ENCODE data around the gene USP49.

Gene USP49

DNA sequence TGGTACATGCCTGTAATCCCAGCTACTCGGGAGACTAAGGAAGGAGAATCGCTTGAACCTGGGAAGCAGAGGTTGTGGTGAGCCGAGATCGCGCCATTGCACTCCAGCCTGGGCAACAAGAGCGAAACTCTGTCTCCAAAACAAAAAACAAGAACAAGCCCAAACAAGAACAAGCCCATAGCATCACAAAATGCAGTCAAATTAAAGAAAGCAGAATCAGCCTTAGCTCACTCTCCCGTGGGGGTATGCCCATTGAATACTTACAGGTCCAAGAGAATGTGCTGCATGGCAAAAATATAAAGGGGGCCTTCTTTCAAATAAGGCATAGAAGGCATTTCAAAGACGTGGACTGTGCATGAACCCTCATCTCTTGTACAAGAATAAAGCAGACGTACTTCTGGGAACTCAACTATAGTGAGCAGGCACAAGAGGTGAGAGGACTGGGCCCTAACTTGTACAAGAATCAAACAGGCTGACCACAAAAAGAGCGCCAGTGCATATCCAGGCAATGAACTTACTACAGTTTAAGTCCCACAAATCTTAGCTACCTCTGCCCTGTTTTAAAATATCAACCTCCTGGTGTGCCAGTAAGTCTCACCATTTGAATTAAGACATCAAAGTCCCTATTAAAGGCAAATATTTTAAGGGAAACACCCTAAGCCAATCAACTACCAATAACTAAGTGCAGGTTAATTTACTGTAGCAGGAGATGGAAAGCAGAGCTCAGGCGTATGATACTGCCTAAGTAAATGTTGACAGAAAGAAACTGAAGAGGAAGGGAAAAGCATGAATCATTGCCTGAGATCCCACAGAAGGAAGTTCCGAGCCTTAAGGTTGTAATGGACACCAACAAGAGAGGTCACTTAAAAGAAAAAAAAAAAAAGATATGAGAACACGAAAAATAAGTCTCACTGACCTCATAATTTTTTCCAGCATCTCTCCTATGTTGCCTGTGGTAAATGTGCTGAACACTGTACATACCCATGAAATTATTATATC lies 70.3 kb downstream of the USP49 start:
- H3K4me3 ChIP-seq: no peak overlapping the region
- TF ChIP-seq, protein P1, sequence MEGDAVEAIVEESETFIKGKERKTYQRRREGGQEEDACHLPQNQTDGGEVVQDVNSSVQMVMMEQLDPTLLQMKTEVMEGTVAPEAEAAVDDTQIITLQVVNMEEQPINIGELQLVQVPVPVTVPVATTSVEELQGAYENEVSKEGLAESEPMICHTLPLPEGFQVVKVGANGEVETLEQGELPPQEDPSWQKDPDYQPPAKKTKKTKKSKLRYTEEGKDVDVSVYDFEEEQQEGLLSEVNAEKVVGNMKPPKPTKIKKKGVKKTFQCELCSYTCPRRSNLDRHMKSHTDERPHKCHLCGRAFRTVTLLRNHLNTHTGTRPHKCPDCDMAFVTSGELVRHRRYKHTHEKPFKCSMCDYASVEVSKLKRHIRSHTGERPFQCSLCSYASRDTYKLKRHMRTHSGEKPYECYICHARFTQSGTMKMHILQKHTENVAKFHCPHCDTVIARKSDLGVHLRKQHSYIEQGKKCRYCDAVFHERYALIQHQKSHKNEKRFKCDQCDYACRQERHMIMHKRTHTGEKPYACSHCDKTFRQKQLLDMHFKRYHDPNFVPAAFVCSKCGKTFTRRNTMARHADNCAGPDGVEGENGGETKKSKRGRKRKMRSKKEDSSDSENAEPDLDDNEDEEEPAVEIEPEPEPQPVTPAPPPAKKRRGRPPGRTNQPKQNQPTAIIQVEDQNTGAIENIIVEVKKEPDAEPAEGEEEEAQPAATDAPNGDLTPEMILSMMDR (IDR thresholded peaks at IDR 0.05): no peak
- DNase-seq (ENCODE audit: low spot score): no peak
- no peak overlapping the region for H3K27ac ChIP-seq

GRCh38 chr6:41823178-41823577 lies 72.0 kb downstream of the USP49 start:
- Histone ChIP-seq H3K27ac (no peak overlapping the region), H3K4me3 (no peak overlapping the region)
- no peak for DNase-seq (ENCODE audit: low spot score)
- TF ChIP-seq, protein P1 (IDR thresholded peaks at IDR 0.05): no peak

- DNase-seq (ENCODE audit: low spot score): no peak
- TF ChIP-seq, protein P1 (IDR thresholded peaks at IDR 0.05): no peak
- no peak overlapping the region for H3K4me3 ChIP-seq
- H3K27ac ChIP-seq: no peak overlapping the region
Observed at GRCh38 chr6:41822021-41822420, 73.2 kb downstream of the USP49 start.

GRCh38 chr6:41821266-41821665 lies 73.9 kb downstream of the USP49 start:
- DNase-seq (ENCODE audit: low spot score): no peak
- TF ChIP-seq, protein P1 (IDR thresholded peaks at IDR 0.05): no peak
- no peak overlapping the region for H3K4me3 ChIP-seq
- H3K27ac ChIP-seq: no peak overlapping the region

- Histone ChIP-seq H3K27ac (no peak overlapping the region), H3K4me3 (no peak overlapping the region)
- DNase-seq (ENCODE audit: low spot score): no peak
- TF ChIP-seq, protein P1 (IDR thresholded peaks at IDR 0.05): no peak
Observed at GRCh38 chr6:41818271-41819054, 76.7 kb downstream of the USP49 start.

DNA sequence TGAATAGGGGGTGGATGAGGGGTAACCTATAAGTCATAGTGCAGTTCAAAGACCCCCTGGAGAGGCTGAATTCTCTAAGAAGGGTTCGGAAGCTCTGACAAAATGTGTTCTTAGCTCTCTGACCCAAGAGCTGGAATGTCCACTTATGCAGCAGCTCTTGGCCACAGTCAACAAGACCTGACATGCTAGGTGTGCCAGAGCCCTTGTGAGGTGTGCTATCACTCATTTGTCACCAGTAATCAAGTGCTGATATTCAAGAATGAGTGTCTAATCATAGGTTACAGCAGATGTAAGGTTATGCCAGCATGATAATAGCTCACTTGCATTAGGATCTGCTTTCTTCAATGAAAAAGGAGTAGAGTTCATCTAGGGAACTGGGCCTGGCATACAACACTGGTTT lies 79.6 kb downstream of the USP49 start:
- H3K4me3 ChIP-seq: no peak overlapping the region
- DNase-seq (ENCODE audit: low spot score): no peak
- TF ChIP-seq, protein P1 (IDR thresholded peaks at IDR 0.05): no peak
- H3K27ac ChIP-seq: no peak overlapping the region
